KMS-11 (cell line): Measurements from ENCODE around the gene DNAH17.

Source experiments
- H2AFZ ChIP-seq: fragments of 200-600 bp; sonication (generic); 2 replicates; pipeline ENCODE4 v1.6.1; 2016; ENCODE audit warnings: antibody characterized with exemption, mixed run types, low read depth
- H3K27ac ChIP-seq: fragments of 200-600 bp; sonication (generic); 2 replicates; pipeline ENCODE4 v1.6.1; 2016; ENCODE audit warnings: mild to moderate bottlenecking, mixed run types
- H3K27me3 ChIP-seq: fragments of 200-600 bp; sonication (generic); 2 replicates; pipeline ENCODE4 v1.6.1; 2017; ENCODE audit warnings: mild to moderate bottlenecking, low read depth, mixed run types, moderate library complexity; ENCODE audit not compliant: insufficient read depth
- H3K36me3 ChIP-seq: fragments of 200-600 bp; sonication (generic); 2 replicates; pipeline ENCODE4 v1.6.1; 2017; ENCODE audit warnings: mild to moderate bottlenecking, mixed run types; ENCODE audit not compliant: insufficient read depth
- H3K4me1 ChIP-seq: fragments of 200-600 bp; sonication (generic); 2 replicates; pipeline ENCODE4 v1.6.1; 2016; ENCODE audit warnings: mild to moderate bottlenecking, low read depth, mixed run types; ENCODE audit not compliant: poor library complexity, severe bottlenecking
- H3K4me2 ChIP-seq: fragments of 200-600 bp; sonication (generic); 2 replicates; pipeline ENCODE4 v1.7.0; 2016; ENCODE audit warnings: mild to moderate bottlenecking, mixed run types
- H3K4me3 ChIP-seq: fragments of 200-600 bp; sonication (generic); IDR thresholded peaks from 2 replicates; pipeline ENCODE4 v1.6.1; 2017; ENCODE audit warnings: low read depth, low read length, mixed read lengths; ENCODE audit not compliant: insufficient read depth
- H3K79me2 ChIP-seq: fragments of 200-600 bp; sonication (generic); 2 replicates; pipeline ENCODE4 v1.6.1; 2016; ENCODE audit warnings: low read depth, mixed run types; ENCODE audit not compliant: insufficient read depth
- H3K9ac ChIP-seq: fragments of 200-600 bp; sonication (generic); 2 replicates; pipeline ENCODE4 v1.6.1; 2016; ENCODE audit warnings: mild to moderate bottlenecking, mixed run types
- H4K20me1 ChIP-seq: fragments of 200-600 bp; sonication (generic); 2 replicates; pipeline ENCODE4 v1.6.1; 2016; ENCODE audit warnings: mild to moderate bottlenecking, mixed run types; ENCODE audit not compliant: insufficient read depth
- CTCF ChIP-seq: fragments of 200-600 bp; sonication (generic); conservative IDR thresholded peaks from 2 replicates; pipeline ENCODE4 v1.6.1; 2017; ENCODE audit warnings: low read depth, mild to moderate bottlenecking, antibody characterized with exemption, low read length, moderate library complexity, mixed read lengths

The DNAH17 gene

GRCh38 chr17:78608804-78609186, 31.6 kb upstream of the DNAH17 start:
- H2AFZ ChIP-seq: no peak overlapping the region
- H3K9ac ChIP-seq: no peak overlapping the region
- no peaks in the 10 kb centered on the region for H3K79me2 ChIP-seq
- no peaks in the 10 kb centered on the region for H3K4me1 ChIP-seq
- no peaks in the 10 kb centered on the region for H3K36me3 ChIP-seq
- no peak for TF ChIP-seq CTCF
- H3K27me3 ChIP-seq: peaks cover 58% of the 10 kb centered on the region; the same call in 1 of the 2 replicates
- H3K4me2 ChIP-seq: no peak overlapping the region
- H3K27ac ChIP-seq: no peak overlapping the region
- H3K4me3 ChIP-seq: no peak overlapping the region
- no peaks in the 10 kb centered on the region for H4K20me1 ChIP-seq

GRCh38 chr17:78608122-78608803, 31.1 kb upstream of the DNAH17 start:
- H3K4me2 ChIP-seq: no peak overlapping the region
- no peaks in the 10 kb centered on the region for H4K20me1 ChIP-seq
- H2AFZ ChIP-seq: no peak overlapping the region
- H3K36me3 ChIP-seq: no peaks in the 10 kb centered on the region
- H3K4me3 ChIP-seq: no peak overlapping the region
- no peaks in the 10 kb centered on the region for H3K4me1 ChIP-seq
- no peak for TF ChIP-seq CTCF
- no peaks in the 10 kb centered on the region for H3K79me2 ChIP-seq
- no peak overlapping the region for H3K27ac ChIP-seq
- H3K27me3 ChIP-seq: peaks cover 58% of the 10 kb centered on the region; the same call in 1 of the 2 replicates
- no peak overlapping the region for H3K9ac ChIP-seq

- Histone ChIP-seq H3K36me3 (no peaks in the 10 kb centered on the region), H2AFZ (no peak overlapping the region), H3K9ac (no peak overlapping the region), H4K20me1 (no peaks in the 10 kb centered on the region), H3K27ac (no peak overlapping the region), H3K27me3 (peaks cover 63% of the 10 kb centered on the region), H3K79me2 (no peaks in the 10 kb centered on the region), H3K4me1 (no peaks in the 10 kb centered on the region), H3K4me2 (no peak overlapping the region), H3K4me3 (no peak overlapping the region)
- TF ChIP-seq CTCF: no peak
Observed at GRCh38 chr17:78607038-78607437, 29.8 kb upstream of the DNAH17 start.

GRCh38 chr17:78605886-78606285, 28.7 kb upstream of the DNAH17 start:
- Histone ChIP-seq H3K27me3 (peaks cover 58% of the 10 kb centered on the region), H4K20me1 (no peaks in the 10 kb centered on the region), H3K79me2 (no peaks in the 10 kb centered on the region), H3K27ac (no peak overlapping the region), H2AFZ (no peak overlapping the region), H3K36me3 (no peaks in the 10 kb centered on the region), H3K9ac (no peak overlapping the region), H3K4me2 (no peak overlapping the region), H3K4me1 (no peaks in the 10 kb centered on the region), H3K4me3 (no peak overlapping the region)
- no peak for TF ChIP-seq CTCF
